GM10266 (cell line): ENCODE data around the gene PRSS38.

Source experiments
- DNase-seq: peaks from one replicate; pipeline ENCODE4 v3.0.0; 2012; ENCODE audit errors: extremely low spot score
- CTCF ChIP-seq: IDR thresholded peaks from 2 replicates; pipeline ENCODE4 v1.5.1; 2012; ENCODE audit warnings: mild to moderate bottlenecking, low read depth; ENCODE audit not compliant: control insufficient read depth, insufficient read depth; ENCODE audit errors: missing control alignments

PRSS38 gene

GRCh38 chr1:227785094-227785804 is 30.2 kb upstream of the PRSS38 start:
- DNase-seq, result no peak
- no peak for TF ChIP-seq CTCF

DNA sequence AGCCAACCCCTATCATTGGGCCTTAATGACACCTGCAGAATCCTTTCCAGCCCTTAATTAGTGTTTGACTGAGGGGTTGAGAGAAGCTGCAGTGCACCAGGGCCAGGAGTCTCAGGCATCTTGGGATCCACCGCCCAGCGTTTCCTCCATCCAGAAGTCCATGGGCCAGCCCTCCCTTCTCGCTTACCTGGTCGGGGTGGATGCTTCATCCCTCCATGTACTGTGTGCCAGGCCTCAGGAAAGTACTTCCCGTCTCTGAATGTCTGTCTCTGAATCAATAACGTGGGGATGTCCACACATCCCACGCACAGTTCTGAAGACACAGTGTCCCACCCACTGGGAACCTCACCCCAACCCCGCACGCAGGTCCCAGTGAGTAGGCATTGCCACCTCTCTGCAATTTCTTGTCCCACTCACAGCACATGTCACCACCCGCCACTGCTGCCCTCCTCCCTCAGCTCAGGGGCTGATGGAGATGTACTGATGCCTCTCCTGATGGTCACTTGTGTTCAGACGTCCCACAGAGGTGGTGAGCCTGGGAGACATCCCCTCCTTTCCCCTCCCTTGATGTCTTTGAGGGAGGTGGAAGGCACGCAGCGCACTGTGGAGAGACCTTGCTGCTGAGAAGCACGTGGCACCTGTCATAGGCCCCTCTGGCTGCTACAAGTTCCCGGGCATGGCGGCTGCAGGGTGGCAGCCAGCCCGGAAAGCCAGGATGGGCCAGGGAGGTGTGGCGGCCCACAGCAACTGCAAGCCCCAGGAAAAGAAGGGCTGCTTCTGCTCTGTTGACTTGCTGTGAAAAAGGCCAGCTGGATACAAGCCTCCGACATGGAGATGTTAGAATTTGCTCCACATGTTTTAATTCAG is 29.4 kb upstream of the PRSS38 start:
- TF ChIP-seq CTCF, result no peak
- no peak for DNase-seq

DNA sequence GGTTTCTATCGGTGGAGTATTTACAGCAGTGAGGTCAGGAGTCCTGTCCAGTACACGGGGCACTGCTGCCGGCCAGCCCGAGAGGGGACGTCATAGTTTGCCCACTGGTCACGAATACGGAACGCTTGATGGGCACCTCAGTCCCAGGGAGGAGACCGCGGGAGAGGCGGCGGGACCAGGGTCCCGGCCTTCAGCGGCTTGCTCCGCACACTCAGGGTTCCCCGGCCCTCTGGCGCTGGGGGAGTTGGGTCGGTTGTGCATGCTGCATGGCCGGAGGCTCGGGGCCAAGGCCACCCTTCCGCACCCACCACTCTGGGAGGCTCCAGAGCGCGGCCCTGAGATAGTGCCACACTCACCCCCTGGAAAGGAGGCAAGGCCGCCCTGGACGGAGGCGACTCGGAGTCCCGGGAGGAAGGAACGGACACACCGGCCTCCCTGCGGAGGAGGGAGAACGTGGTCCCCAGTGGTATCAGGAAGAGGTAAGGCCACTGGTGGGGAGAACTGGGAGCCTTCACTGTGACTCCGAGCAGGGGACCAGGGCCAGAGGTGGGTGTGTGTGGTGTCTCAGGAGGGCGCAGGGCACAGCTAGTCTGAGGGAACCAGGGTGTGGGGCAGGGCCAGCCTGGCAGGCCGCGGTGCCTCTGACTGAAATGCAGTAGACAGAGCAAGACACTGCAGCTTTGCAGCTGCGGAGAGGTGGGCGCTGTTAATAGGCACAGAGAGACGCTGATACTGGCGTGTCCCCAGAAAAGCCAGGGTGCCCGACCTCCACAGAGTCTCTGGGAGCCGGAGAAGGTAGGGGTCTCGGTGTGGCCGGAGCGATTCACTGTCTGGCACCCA is 28.6 kb upstream of the PRSS38 start:
- DNase-seq, result no peak

GRCh38 chr1:227787513-227788270 is 27.8 kb upstream of the PRSS38 start:
- peak; percentile 97 for DNase-seq
- no peak for TF ChIP-seq CTCF

More for the DNA sequence above, 28.6 kb upstream of the PRSS38 start:
- no peak for TF ChIP-seq CTCF

DNA sequence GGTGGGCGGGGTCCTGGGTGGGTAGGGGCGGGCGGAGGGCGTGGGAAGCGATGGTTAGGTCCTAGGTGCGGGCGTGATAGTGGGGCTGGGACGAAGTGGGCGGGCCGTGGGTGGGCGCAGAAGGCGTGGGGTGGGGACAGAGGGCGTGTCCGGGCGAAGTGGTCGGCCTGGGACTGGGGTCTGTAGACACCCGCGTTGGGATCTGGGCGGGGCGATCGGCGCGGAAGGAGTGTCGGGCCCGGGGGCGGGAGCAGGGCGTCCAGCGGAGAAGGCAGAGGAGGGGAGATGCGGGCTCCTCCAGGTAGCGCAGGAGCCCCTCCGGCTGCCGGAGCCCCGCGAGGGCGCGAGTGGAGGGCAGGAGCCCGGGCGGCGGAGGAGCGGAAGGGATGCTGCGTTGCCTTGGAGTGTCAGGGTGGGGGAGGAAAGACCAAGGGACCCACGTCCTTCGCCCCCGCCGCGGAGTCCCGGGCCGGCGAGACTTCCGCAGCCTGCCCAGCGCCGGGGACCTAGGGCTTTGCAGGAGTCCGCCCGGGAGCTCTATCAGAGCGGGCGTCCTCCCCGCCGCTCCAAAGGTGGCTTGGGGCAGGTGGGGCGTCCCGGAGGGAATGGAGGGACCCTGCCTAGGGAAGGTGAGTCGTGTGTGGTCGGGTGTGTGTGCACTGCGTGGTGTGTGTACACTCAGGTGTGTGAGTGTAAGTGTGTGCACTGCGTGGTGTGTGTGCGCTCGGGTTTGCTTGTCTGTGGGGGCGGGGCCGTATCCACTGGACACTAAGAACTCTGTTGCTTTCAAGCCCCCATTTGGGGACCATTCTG is 27.0 kb upstream of the PRSS38 start:
- no peak for TF ChIP-seq CTCF
- DNase-seq, result peak; percentile 77
